Measurements from ENCODE around the gene MAP2K5.

GRCh38 chr15:67840749-67841512 lies 298.4 kb downstream of the MAP2K5 start:
- TF ChIP-seq CSRNP3 (CRISPR knock-in tag; IDR thresholded peaks at IDR 0.05): no peak
- TF ChIP-seq ZFP30 (CRISPR knock-in tag; IDR thresholded peaks at IDR 0.05): no peak
- no peak for TF ChIP-seq ZNF565 (CRISPR knock-in tag; conservative IDR thresholded peaks at IDR 0.05; ENCODE audit: low read depth)
- no peak for TF ChIP-seq CREB5 (CRISPR knock-in tag; IDR thresholded peaks at IDR 0.05; ENCODE audit: low read depth)
- no peak for TF ChIP-seq ZNF8 (CRISPR knock-in tag; IDR thresholded peaks at IDR 0.05)
- no peak for TF ChIP-seq ZFP3 (CRISPR knock-in tag; IDR thresholded peaks at IDR 0.05)
- TF ChIP-seq GLIS3 (CRISPR knock-in tag; IDR thresholded peaks at IDR 0.05): no peak
- TF ChIP-seq ZNF70 (CRISPR knock-in tag; IDR thresholded peaks at IDR 0.05): peak; percentile 75
- TF ChIP-seq ESRRG (CRISPR knock-in tag; IDR thresholded peaks at IDR 0.05): no peak
